ENCODE data around the gene UBR4. TPM values are rescaled to one million over a fixed set of nuclear protein-coding genes. Genes with fewer than 3 reads are reported as not detected.
A peak's percentile ranks its signal among the peaks of the same experiment; 100 is the strongest.
"Not testable (repeated sequence)": the region's sequence is repeated elsewhere in the genome, so short reads cannot be mapped to it uniquely, and the experiment has no call there.

Gene UBR4
- total RNA-seq, 1 donor from 2014 or later, result 71.4 TPM

GRCh38 chr1:19191811-19192210, 18.3 kb downstream of the UBR4 start:
- no peak for DNase-seq (ENCODE audit: low read depth in 2 of 2)

GRCh38 chr1:19190468-19190867, 19.6 kb downstream of the UBR4 start:
- no peak for DNase-seq (ENCODE audit: low read depth in 2 of 2)

GRCh38 chr1:19189270-19189669, 20.8 kb downstream of the UBR4 start:
- DNase-seq (ENCODE audit: low read depth in 2 of 2), result peak in 1 of 2 donors; percentile 37

GRCh38 chr1:19187852-19188251, 22.2 kb downstream of the UBR4 start:
- no peak for DNase-seq (ENCODE audit: low read depth in 2 of 2)

- peak in 1 of 2 donors; percentile 11 for DNase-seq (ENCODE audit: low read depth in 2 of 2)
Measured at GRCh38 chr1:19186001-19186400, 24.1 kb downstream of the UBR4 start.

GRCh38 chr1:19182223-19182622, 27.8 kb downstream of the UBR4 start:
- no peak for DNase-seq (ENCODE audit: low read depth in 2 of 2)

- DNase-seq (ENCODE audit: low read depth in 2 of 2), result not testable (repeated sequence)
Measured at GRCh38 chr1:19180265-19180657, 29.8 kb downstream of the UBR4 start.

GRCh38 chr1:19179597-19180264, 30.3 kb downstream of the UBR4 start:
- DNase-seq (ENCODE audit: low read depth in 2 of 2), result peak; percentile 45 to 66

GRCh38 chr1:19178734-19179398, 31.2 kb downstream of the UBR4 start:
- no peak for DNase-seq (ENCODE audit: low read depth in 2 of 2)

GRCh38 chr1:19177811-19178210, 32.3 kb downstream of the UBR4 start:
- DNase-seq (ENCODE audit: low read depth in 2 of 2), result no peak

- peak in 1 of 2 donors; percentile 58 for DNase-seq (ENCODE audit: low read depth in 2 of 2)
Measured at GRCh38 chr1:19169642-19170041, 40.4 kb downstream of the UBR4 start.

- DNase-seq (ENCODE audit: low read depth in 2 of 2), result no peak
Measured at GRCh38 chr1:19167140-19167539, 42.9 kb downstream of the UBR4 start.

GRCh38 chr1:19166066-19166465, 44.0 kb downstream of the UBR4 start:
- DNase-seq (ENCODE audit: low read depth in 2 of 2), result peak; percentile 24 to 34

- DNase-seq (ENCODE audit: low read depth in 2 of 2), result no peak
Measured at GRCh38 chr1:19165501-19165900, 44.6 kb downstream of the UBR4 start.

- DNase-seq (ENCODE audit: low read depth in 2 of 2), result no peak
Measured at GRCh38 chr1:19164274-19165015, 45.6 kb downstream of the UBR4 start.

GRCh38 chr1:19163261-19163660, 46.8 kb downstream of the UBR4 start:
- DNase-seq (ENCODE audit: low read depth in 2 of 2), result peak in 1 of 2 donors; percentile 75

GRCh38 chr1:19160831-19161230, 49.2 kb downstream of the UBR4 start:
- no peak for DNase-seq (ENCODE audit: low read depth in 2 of 2)

- peak in 1 of 2 donors; percentile 12 for DNase-seq (ENCODE audit: low read depth in 2 of 2)
Measured at GRCh38 chr1:19157653-19158052, 52.4 kb downstream of the UBR4 start.

GRCh38 chr1:19156676-19157075, 53.4 kb downstream of the UBR4 start:
- peak; percentile 62 to 93 for DNase-seq (ENCODE audit: low read depth in 2 of 2)

- peak; percentile 39 to 85 for DNase-seq (ENCODE audit: low read depth in 2 of 2)
Measured at GRCh38 chr1:19154876-19155275, 55.2 kb downstream of the UBR4 start.

GRCh38 chr1:19153169-19153568, 56.9 kb downstream of the UBR4 start:
- DNase-seq (ENCODE audit: low read depth in 2 of 2), result no peak

GRCh38 chr1:19151537-19151936, 58.5 kb downstream of the UBR4 start:
- no peak for DNase-seq (ENCODE audit: low read depth in 2 of 2)
